Eye (tissue), 1 donor: ENCODE results near the gene AP1AR.

Source experiments
- DNase-seq: peaks from one replicate; pipeline ENCODE4 v3.0.0-alpha.2; 2015

The AP1AR gene

DNA sequence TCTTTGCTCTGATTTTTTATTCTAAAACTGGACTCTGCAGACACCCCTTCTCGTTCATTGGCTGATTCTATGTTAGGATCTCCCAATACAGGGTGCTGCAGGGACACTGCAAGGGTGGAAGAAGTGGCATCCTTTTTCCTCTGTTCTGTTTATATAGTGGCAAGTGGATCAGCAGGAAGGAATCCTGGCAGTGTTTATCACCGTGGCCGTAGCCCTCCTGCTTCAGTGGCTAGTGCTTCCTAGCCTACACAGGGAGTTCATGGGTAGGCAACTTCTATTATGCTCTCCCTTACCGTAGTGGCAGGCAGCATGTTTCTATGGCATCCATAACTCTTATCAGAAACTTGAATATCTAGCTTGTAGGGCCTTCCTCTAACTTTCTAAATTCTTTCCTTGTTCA is 6.4 kb upstream of the AP1AR start:
- DNase-seq, result no peak

DNA sequence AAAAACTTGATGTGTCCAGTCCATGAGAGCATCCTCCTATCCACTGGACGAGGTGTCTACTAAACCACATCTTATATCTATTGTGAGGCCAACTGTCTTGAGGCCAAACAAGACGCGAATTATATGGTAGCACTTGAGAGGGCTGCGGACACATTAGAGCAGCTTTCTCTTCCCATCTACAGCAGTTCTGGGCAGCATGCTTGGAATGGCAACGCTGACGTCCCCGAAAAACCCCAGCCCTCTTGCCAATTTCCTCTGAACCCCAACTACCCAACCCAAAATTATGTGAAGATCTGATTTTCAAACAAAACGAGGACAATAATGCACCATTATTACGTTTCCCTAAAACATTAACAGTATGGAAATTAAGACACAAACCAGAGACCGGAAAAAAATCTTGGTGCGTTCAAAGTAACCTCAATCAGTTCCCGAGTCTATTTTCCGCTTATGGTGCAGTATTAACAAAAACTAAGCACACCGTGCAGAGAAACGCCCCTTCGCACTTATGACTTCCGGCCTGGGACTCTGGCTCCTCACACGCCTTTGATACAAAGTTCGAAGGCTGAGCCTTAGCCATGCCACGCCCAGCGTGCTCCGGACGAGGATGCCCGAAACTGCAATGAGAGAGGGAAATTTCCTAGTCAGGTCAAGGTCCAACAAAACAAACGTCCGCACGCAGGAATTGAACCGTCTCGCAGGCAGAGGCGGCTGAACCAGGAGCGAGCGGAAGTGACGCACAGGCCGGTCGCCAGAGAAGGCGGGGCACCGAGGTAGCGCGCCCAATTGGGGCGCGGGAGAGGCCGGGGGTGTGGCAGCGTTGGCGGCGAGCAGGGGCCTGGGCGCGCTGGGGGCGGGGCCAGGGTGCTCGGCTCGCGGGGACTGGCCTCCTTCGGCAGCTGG is 458 bp upstream of the AP1AR start:
- DNase-seq, result peak; percentile 98

DNA sequence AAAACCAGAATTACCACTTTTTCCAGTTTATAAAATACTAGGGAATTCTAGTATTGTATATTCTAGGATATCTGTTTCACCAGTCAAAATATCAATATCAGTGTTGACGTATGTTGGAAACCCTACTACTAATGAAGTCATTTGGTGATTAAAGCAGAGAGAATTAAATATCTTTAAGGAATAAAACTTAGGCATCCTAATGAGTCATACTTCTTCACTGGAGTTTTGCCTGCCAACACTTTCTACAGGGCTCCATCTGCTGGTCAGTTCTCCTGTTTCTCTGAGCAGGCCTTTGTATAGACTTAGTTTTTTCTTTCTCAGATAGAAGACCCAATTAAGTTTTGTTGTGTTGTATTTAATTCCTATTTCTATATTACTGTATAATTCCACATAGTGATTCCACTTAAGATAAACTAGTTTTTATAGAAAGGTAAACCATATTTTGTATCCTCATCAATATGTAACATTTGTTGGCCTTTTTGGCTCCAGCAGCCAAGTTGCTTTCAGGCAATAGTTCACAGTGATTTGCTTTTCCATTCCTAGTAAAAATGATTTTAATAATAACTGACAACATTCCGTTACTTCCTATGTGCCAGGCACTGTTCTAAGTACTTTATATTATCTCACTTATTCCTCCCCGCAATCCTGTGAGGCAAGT is 3.5 kb downstream of the AP1AR start:
- DNase-seq, result peak; percentile 86

DNA sequence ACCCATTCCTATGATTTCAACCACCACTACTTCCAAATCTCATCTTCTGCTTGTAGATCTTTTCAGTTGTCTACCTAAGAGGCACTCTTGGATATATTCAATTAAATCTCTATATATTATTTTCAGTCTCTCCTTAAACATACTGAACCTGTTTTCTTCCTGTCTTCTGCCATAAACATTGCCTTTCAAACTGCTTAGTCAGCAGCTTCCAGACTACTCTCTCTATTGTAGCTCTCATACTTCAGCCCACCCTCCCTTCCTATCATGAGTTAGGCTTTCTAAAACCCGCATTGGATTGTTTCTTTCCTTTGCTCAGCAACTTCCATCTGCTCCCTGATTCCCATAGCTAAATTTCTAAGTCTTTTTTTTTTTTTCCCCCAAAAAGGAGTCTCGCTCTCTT is 4.5 kb downstream of the AP1AR start:
- DNase-seq, result no peak

DNA sequence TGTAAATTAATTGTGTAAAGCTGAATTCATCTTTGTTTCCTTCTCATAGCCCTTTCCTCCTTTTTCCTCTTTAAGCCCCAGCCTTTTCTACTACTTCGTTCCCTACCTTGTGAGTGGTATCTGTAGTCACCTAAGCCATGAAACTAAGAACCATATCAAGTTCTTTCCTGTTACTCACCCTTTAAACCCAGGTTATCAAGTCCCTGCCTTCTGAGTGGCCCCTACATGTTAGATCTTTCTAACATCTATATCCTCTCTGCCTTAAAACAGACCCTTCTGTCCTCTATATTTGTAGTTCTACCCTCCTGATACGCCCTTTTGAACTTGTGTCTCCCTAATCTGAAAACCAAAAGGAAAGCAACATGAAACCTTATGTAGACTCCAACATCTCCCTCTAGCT is 7.2 kb downstream of the AP1AR start:
- DNase-seq, result no peak

DNA sequence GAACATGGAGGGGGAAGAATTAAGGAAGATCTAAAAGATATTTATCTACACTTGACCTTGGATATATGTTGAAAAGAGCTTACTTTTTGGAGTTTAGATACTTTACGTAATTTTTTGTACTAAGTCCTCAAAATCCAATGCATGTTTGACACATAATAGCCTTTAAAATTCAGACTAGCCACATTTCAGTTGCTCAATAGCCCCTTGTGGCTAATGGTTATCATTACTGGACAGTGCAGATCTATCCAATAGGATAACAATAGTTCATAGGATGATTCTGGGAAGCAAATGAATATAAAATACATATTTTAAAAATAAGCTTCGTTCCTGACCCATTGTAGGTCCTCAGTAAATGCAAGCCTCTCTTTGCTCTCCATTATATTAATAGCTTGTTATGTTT is 13.8 kb downstream of the AP1AR start:
- DNase-seq, result no peak

DNA sequence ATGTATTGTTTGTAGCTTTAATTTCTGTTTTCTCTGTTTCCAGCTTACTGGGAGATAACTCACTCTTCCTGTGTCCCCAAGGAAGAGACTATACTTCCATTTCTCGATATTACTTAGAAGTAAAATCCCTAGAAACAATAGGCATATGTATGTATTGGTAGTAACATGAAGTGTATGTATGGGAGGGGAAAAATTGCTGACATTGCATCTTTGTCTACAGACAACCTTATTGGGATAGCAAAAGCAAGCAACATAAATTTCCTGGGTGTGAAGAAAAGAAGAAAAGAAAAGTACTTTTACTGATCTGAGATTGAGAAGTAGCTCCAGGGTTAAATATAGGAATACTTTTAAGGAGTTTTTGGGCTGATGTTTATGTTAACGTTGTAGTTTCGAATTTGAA is 15.4 kb downstream of the AP1AR start:
- DNase-seq, result no peak

DNA sequence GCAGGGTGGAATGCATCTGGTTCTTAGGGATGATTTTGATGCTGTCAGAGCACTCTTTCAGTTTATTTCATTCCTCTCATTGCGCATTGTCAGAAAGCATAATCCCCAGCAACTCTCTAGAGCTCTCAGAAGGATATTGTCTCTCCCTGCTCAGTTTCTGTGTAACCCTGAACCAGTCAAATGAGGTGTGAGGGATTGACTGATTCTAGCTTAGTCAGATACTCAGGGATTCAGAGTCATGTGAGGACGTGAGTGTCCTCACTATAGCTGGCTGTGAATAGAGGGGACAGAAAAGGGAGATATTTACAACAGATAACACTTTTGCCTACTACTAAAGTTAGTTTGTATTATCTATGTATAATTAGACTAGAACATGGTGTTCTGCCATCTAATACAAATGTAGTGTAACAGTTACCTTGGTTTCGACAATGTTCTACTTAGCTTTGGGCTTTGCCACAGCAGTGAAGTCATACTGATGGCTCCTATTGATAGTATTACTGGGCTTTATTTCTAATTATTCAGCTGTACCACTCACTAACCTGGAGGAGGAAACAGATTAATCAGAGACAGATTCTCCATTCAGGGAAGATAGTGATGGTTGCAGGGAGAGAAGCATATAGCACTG is 19.5 kb downstream of the AP1AR start:
- peak; percentile 22 for DNase-seq

DNA sequence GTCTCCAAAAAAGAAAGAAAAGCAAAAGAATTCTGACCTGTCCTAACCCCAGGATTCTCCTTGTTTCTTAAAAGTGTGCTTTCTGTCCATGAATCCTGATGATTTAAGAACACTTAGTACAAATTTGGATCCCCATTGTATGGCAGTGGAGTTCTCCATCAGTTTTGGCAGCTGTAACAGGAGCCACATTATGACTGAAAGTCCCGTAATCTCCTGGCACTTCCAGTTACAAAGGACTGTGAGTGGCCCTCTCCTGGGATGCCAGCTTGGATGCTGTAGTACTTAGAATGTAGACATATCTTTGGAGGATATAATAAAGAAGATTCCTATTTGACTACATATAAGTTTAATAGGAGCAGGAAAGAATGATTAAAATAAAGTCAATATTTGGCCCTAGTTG is 20.6 kb downstream of the AP1AR start:
- no peak for DNase-seq

DNA sequence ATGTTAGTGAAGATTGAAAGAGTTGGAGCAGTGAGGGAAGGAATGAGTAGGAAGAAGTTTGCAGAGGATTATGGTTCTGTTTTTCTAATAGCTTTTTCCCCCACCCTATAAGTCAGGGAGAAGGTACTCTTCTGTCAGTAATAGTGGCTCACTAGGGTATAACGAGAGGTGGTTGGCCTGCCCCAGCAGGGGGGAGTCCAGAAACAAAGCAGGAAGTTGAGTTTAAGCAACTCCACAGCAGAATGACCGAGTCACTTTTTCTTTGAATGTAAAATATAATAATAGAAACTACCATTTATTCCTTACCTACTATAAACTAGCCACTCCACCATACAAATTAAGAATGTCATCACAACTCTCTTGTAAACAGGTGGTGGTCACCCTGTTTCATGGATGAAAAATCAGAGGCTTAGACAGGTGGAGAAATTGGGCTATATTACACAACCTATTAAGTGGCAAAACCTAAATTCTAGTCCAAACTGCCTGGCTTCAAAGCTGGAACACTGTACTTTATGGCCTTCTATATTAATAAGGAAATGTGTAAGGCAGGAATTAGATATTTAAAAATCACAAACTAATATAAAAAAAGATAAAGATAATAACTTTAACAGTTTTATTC is 21.9 kb downstream of the AP1AR start:
- no peak for DNase-seq

DNA sequence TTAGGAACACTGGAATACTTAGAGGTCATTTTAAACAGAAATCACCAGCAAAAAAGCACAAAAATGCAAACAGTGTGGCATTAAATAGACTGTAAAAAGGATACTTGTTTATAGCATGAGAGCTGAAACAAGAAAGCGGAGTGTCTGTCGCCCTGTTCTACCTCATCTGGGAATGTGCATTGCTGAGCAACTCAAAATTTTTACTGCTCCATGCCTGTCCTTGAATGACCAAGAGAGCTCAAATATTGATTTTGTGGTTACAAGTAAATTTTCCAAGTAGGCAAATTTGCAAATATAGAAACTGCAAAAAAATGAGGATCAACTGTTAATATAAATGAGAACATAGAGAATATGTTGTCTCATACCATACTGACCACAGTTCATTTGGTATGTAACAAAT is 25.5 kb downstream of the AP1AR start:
- no peak for DNase-seq

DNA sequence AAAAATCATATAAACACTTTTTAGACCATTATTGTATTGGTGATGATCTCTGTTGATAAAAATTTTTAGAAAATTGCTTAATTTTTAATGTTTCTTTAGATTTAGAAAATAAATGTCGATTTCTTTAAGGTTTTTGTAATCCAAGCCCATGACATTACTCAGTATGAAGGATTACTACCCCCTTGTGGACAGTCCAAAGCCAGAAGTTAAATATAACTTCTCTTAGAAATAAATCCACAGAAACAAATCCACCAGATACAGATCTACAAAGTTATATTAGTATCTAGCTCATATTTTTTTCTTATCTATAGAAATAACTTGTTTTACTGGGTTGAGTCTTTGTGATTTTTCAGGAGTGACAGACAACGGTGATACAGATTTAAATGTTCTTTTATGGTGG is 35.2 kb downstream of the AP1AR start:
- peak; percentile 33 for DNase-seq

DNA sequence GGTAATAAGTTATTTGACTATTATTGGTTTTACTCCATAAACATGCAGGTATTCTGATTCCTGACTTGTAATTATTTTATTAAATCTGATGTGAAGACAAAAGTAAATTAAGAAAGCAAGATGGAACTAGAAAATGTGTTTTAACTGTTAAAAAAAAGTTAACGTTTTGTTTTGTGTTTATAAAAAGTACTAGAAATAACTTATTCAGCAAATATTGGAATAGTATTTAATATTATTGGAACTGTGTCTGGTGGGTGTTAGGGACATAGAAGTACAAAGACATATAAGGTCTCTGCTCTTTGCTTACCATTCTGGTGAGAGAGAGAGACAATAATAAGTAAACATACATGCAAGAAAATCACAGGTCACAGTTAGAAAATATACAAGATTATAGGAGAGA is 38.5 kb downstream of the AP1AR start:
- DNase-seq, result no peak

DNA sequence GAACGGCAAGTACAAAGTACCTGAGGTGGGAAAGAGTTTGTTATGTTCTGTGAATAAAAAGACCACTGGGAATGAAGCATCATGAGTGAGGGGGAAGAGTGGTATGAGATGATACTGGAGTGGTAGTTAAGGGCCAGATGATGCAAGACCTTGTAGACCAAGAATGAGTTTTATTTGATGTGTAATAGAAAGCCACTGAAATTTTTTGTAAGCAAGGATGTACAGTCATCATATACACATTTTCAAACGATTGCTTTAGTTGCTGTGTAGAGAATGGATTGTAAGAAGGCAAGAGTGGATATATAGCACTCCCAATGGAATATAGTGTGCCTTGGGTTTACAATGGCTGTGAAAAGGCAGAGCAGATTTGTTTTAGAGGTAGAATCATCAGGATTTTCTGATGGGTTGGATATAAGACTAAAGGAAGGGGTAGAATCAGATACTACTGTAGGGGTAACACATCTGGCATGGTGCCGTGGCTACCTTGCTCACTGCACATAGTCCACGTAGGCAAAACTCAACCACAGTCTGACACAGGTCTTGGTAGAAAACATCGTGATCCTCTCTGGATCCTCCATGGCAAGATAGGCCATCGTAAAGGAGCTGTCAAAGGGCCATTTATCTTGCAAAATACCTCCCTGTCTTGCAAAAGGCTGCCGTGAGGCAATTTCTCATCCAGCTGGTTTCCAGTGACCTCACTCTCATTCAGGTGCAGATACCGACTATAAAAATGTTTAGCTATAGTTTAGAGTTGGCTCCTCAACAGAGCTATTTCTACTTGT is 39.2 kb downstream of the AP1AR start:
- no peak for DNase-seq

DNA sequence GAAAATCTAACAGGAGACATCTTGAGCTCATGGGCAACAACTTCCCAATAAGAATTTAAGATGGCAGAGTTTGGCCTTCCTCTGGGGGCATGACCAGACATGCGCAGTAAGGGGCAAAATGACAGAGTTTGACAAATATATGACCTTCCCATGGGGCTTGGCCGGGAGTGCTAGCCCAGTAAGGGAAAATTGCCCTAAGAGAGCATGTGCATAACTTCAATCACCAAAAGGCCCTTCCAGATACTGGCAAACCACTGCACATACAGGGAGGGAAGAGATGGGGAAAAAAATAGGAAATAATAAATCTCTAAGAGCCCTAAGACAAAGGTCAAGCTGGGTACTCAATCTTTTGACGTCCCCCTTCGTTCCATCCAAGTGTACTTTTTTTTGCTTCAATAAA is 40.7 kb downstream of the AP1AR start:
- DNase-seq, result no peak

DNA sequence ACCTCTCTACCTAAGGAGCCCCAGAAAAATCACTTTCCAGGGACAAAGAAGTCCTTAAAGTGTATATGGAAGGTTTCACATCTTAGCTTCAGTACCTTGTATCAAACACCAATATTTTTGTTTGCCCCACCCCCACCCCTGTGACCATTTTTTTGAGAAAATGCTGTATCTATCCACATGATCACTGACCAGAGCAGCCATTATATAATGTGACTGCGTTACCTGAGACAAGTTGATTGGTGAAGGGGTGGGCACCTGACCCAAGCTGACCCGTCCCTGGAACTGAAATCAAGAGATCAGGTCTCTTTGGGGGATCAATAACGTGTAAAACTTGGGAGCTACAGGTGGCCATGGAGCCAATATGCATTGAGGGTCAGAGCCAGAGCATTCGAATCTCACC is 43.4 kb downstream of the AP1AR start:
- DNase-seq, result no peak

DNA sequence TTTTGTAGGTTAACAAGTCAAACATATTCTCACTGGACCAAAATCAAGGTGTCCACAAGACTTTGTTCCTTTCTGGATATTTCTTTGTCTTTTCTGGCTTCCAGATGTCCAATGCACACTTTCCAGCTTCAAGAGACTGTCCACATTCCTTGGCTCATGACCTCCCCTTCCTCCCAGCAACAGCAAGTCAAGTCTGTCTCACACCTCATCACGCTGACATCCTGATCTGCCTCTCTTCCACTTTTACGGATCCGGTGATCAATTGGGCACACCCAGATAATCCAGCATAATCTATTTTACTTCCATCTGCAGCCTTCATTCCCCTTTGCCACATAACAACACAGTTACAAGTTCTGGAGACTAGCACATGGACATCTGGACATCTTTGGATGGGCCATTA is 44.5 kb downstream of the AP1AR start:
- DNase-seq, result no peak

DNA sequence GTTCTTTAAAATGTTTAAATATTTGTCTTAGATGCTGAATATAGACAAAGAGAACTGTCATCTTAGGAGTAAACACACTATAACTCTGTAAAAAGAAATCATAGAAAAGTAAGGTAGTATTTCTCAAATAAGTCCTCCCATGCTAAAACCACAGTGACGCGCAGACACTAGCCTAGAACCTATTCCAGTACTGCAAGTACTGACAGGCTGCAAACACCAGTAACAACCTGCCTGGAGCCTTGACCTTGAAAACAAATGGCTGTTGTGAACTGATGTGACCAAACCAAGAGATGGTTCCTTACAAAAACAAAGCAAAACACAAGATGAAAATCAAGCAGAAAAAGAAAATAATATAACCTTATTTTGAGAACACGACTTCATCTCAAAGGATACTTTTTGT is 45.6 kb downstream of the AP1AR start:
- no peak for DNase-seq

DNA sequence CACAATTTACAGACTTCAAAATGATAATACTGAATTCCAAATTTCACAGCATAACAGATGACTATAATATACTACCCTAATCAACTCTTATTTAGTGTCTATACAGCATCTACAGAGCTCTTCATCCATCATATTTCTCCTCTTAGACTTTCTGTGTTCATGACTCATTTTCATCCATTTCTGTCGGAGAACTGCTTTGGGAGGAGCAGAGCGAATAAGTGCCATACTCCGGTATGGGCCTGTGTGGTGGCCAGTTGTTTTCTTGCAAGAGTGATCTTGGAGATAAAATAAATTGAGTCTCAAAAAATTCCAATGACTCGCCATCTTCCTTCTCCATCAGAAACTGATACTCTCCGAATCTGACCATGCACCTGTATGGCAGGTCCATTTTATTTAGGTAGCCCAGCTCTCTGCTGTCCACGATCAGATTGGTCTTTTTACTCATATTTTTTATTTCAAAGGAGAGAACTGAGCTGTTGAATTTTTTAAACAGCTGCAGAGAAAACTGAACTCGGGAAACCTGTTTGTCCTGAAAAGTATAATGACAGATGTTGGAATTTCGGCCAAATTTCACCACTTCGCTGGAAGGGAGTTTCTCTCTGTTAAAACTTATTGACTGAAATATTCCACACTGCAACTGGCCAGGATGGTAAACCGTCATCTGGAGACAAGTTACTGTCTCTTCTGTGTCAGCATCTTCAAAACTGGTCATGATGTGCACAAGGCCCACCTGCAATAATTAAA is 46.3 kb downstream of the AP1AR start:
- DNase-seq, result peak; percentile 15

DNA sequence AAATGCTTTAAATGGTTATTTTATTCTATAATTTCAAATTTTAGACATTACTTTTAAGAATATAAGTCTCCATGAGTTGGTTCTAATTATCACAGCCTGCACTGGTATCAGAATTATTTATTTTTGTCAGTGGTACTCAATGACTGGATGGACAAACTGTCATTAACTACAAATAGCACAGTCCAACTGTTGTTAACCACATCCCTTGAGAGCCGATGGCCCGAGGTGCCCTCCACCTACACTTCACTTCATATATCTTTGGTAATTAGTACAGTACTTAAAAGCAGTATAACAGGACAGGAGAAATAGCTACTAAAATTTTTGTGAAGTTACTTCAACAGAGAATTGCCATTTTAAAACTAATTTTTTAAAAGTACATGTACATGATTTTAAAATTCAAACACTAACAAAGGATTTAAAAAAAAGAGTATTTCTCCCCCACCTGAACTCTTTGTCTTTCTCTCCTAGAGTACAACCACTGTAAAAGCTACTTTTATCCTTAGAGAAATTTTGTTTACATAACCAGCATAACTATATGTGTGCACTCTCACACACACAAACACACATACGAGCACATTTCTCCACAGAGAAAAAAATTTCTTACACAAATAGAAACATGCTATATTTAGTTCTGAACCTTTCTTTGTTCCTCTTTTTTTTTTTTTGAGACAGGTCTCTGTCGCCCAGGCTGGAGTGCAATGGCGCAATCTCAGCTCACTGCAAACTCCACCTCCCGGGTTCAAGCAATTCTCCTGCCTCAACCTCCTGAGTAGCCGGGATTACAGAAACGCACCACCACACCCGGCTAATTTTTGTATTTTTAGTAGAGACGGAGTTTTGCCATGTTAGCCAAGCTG is 47.7 kb downstream of the AP1AR start:
- no peak for DNase-seq

DNA sequence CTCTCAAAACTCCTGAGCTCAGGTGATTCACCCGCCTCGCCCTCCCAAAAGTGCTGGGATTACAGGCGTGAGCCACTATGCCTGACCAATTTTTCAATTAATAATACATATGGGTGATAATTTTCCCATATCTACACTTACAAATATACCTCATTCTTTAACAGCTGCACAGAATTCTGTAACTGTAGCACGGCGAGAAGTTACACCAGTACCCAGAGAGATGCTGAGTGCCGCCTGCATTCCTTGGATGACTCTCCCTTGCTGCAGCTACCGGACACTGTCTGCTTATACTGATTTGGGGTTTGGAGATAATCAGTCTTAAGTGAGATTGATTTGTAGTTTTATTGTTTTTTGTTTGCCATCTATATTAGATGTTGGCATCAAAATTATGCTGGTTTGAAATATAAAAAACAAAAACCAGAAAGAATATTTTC is 48.3 kb downstream of the AP1AR start:
- no peak for DNase-seq
